ENCODE results near the gene CDA.

Gene CDA

GRCh38 chr1:20641975-20642374 is 53.1 kb downstream of the CDA start:
- TF ChIP-seq CTCF (IDR thresholded peaks at IDR 0.05; ENCODE audit: control extremely low read depth, extremely low read depth, low read depth, missing control alignments) = no peak
- POLR2A ChIA-PET = no interaction called here
- DNase-seq (ENCODE audit: extremely low spot score) = no peak
- CTCF ChIA-PET = interaction anchor here (0.9 to 3.0 kb wide), 8 partner anchors 8 to 429 kb away, joined by 3 to 16 read pairs (median 6); partner anchors contain the start of gene PINK1

GRCh38 chr1:20643080-20643479 is 54.2 kb downstream of the CDA start:
- TF ChIP-seq CTCF (IDR thresholded peaks at IDR 0.05; ENCODE audit: control extremely low read depth, extremely low read depth, low read depth, missing control alignments) = no peak
- no peak for DNase-seq (ENCODE audit: extremely low spot score)
- POLR2A ChIA-PET = no interaction called here
- CTCF ChIA-PET = interaction anchor here (1.2 to 3.0 kb wide), 4 partner anchors 9 to 123 kb away, joined by 3 to 16 read pairs (median 10); partner anchors contain the start of gene PINK1

- CTCF ChIA-PET = no interaction called here
These were observed 55.5 kb downstream of the CDA start for GRCh38 chr1:20644416-20644815.

GRCh38 chr1:20645414-20645813 is 56.5 kb downstream of the CDA start:
- POLR2A ChIA-PET = interaction anchor here (1.2 kb wide), 1 partner anchor 12 kb away, joined by 11 read pairs; no protein-coding TSS in a partner anchor
- CTCF ChIA-PET = interaction anchor here (1.2 to 4.1 kb wide), 2 partner anchors 12 to 53 kb away, joined by 3 to 30 read pairs; partner anchors contain the start of gene PINK1
- no peak for DNase-seq (ENCODE audit: extremely low spot score)

More at GRCh38 chr1:20644416-20644815, 55.5 kb downstream of the CDA start:
- POLR2A ChIA-PET = no interaction called here
- DNase-seq (ENCODE audit: extremely low spot score) = no peak
- no peak for TF ChIP-seq CTCF (IDR thresholded peaks at IDR 0.05; ENCODE audit: control extremely low read depth, extremely low read depth, low read depth, missing control alignments)

GRCh38 chr1:20648438-20648837 is 59.5 kb downstream of the CDA start:
- TF ChIP-seq CTCF (IDR thresholded peaks at IDR 0.05; ENCODE audit: control extremely low read depth, extremely low read depth, low read depth, missing control alignments) = no peak
- no peak for DNase-seq (ENCODE audit: extremely low spot score)
- ChIA-PET POLR2A (no interaction called here), CTCF (interaction anchor here (4.1 kb wide), 1 partner anchor 15 kb away, joined by 30 read pairs; the partner anchor contains the start of gene PINK1)

More at GRCh38 chr1:20645414-20645813, 56.5 kb downstream of the CDA start:
- TF ChIP-seq CTCF (IDR thresholded peaks at IDR 0.05; ENCODE audit: control extremely low read depth, extremely low read depth, low read depth, missing control alignments) = no peak

GRCh38 chr1:20648946-20649345 is 60.0 kb downstream of the CDA start:
- TF ChIP-seq CTCF (IDR thresholded peaks at IDR 0.05; ENCODE audit: control extremely low read depth, extremely low read depth, low read depth, missing control alignments) = no peak
- CTCF ChIA-PET = interaction anchor here (1.7 to 4.1 kb wide), 2 partner anchors 11 to 15 kb away, joined by 9 to 30 read pairs; partner anchors contain the start of gene PINK1
- no peak for DNase-seq (ENCODE audit: extremely low spot score)
- POLR2A ChIA-PET = no interaction called here

Data from GM10248 (cell line).